DMS153 (cell line): ENCODE results near the gene PSMD3.

ENCODE experiments used
- DNase-seq: peaks from one replicate; lab custom pipeline; 2025; lab: John Stamatoyannopoulos, UW

PSMD3 gene

DNA sequence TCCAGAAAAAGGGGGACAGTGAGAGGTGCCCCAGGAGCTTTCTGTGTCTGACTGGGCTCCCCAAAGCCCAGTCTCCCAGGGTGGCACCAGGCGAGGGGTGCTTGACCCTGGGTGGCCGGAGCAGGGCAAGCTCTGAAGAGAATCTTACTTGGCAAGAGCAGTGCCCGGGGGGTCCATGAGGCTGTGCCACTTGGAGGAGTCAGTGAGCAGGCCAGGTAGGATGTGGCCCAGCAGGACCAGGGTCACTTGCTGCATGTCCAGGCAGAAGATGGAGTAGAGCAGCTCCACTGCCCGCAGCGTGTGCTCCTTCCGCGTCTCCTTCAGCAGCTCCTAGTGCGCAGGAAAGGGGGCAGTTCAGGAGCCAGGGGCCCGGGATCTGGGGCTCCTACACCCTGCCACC is 41.9 kb downstream of the PSMD3 start:
- DNase-seq, result no peak

DNA sequence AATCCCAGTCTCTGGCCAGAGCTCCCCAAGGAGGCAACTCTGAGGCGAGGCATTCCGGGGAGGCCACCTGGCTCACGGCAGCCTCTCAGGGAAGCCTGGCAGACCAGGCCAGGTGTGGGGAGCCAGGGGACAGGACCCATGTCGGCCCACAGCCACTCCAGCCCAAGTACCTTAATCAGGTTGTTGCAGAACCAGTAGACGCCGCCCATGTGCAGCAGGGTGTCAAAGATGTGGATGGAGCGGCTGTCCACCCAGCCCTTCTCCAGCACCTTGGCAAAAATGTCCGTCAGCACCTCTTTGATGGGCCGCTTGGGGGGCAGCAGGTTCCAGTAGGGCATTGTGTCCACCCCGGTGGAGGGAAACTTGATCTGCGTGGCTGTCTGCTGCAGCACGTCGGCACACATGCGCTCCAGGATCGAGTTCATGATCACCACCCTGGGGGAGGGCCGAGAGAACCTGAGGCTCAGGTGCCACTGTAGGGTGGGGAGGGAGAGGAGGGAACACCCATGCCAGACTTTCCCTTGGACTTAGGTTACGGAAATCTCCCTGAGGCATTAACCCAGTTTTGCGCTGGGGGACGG is 42.4 kb downstream of the PSMD3 start:
- DNase-seq, result peak; percentile 78

DNA sequence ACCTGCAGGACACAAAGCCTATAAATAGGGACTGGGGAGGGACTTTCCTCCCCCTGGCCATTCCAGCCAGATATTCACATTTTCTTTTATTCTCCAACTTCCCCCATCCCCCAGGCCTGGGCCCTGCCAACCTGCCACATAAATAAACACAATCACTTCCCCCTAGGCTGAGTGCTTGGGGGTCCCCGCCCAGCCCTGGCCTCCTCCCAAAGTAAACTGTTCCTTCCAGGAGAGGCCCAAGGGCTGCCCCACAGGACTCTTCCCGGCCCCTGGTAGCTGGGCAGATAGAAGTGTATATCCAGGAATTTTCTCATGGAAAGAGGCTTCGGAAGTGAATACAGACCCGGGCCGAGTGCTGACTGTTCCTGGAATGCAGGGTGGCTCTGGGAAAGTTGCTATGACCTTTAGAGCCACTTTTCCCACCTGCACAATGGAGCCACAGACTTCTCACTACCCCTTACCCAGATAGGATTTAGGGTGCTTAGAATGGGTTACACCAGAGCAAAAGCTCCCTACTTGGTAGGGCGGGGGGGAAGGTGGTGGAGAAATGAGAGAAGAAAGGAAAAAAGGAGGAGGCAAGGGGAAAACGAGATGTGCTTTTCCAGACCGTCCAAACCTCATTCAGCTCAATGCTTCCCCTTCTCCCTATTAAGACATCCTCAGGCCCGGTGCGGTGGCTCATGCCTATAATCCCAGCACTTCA is 43.1 kb downstream of the PSMD3 start:
- peak; percentile 78 for DNase-seq

DNA sequence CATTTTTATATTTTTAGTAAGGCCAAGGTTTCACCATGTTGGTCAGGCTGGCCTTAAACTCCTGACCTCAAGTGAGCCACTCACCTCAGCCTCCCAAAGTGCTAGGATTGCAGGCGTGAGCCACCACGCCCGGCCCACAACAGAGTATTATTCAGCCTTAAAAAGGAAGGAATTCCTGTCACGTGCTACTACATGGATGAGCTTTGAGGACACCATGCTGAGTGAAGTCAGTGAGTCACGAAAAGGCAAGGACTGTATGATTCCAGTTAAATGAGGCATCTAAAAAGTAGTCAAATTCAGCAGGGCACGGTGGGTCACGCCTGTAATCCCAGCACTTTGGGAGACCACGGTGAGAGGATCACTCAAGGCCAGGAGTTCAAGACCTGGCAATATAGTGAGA is 44.3 kb downstream of the PSMD3 start:
- DNase-seq, result no peak

DNA sequence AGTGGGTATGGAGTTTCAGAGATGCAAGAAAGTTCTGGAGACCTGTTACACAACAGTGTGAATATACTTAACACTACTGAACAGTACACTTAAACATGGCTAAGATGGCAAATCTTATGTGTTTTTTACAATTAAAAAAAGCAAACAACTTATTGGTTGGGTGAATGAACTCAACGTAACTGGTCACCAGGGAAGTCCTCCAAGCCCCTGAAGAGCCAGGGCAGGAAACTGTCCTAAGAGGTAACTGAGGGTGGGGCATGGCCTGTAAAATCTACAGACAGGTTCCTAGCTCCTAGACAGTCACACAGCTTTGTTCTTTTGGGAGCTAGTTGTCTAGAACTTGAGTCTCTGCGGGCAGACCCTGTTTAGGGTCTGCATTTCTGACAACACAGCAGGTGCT is 45.0 kb downstream of the PSMD3 start:
- DNase-seq, result no peak

DNA sequence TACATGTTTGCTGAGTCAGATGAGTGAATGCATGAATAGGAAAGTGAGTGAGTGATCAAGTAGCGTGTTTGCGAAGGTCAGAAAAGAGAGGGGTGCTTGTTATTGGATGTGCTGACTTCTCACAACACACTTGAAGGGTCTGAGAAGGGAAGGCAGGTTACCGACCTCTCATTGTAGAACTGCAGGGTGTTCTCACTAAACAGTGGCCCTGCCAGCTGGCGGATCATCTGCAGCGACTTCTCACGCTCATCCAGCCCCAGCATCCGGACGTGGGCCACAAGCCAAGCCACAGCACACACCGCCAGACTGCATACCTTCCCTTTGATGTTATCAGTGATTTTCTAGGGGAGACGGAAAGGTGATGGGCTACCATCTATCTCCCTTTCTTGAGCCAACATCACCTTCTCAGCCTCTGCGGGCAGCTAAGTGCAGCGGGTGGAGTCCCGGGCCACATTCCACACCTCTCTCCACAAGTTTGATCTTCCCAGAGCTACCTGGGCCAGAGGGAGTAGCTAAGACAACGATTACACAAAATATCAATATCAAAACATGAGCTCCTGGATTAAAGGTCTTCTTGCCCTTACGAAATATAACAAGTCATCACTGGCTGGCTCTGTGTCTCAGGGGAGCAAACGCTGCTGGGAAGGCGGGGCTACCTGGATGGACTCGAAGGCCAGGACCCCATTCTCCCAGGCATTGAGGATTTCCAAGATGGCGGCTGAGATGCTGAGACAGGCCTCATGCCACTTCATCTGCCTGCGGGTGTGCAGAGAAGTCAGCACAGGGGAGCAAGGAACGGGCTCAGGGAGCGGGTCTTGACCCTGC is 45.6 kb downstream of the PSMD3 start:
- DNase-seq, result peak; percentile 43

DNA sequence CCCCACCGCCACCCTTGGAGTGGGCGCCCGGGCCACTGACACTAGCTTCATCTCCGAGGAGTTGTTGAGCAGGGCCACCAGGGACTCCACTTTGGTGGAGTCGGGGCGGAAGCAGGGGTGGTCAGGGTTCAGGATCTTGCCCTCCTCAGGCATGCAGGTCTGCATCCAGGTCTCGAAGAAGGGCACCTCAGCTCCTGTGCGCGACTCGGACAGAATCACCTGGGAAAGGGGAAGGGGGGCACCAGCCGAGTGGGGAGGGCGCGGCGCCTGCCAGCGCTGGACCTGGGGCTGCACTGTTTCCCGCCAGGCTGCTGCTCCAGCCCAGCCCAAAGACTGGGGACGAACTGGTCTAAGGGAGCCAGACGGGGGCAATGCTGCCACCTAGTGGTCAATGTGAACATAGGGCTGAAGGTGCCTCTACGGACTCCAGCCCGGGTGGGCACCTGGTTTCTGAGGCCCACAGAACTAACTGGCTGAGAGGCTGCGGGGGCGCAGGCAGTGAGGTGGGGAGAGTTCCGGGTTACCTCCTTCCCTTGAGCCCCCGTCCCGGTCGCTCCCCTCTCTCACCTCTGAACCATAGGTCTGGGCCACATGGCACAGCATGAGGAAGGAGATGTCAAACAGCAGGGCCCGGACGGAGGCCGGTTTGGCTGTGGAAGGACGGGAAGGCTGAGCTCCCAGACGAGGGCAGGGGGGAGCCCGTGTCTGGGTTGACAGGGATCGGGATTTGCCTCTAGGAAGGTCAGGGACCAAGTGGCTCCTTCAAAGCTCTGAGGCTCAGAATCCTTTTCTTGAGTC is 46.4 kb downstream of the PSMD3 start:
- DNase-seq, result peak; percentile 37

DNA sequence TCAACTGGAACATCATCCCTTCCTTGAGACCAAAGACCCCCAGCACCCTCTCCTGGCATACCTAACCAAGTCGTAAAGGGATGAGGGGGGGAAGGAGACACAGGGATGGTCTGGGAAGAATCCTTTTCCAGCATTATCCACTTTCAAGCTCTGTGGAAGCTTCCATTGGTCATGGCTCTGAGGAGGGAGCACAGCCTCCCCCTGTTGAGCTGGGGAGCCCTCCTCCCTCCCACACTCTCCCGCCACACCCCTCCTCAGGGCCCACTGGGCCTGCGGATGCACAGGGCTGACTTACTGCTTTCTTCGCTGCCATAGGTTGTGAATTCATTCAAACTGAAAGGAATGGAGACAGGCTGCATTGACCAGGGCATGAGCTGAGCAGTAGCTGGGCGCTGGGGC is 47.0 kb downstream of the PSMD3 start:
- DNase-seq, result no peak

DNA sequence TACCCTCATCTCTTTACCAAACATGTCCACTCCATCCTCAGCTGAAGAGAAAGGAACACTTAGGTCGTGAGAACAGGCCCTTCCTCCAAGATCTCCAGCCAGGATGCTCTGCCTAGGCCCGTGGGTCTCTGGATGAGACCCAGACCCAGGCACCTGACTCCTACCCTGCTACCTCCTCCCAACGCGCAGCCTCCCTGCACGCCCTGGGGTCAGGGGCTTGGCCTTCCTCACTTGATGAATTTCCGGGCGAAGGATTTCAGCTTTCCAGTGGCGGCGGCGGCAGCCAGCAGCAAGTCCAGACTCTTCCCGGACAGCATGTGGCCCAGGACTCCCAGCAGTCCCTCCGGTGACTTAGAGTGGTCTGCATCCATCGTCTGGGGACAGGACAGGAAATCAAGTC is 48.0 kb downstream of the PSMD3 start:
- DNase-seq, result no peak

DNA sequence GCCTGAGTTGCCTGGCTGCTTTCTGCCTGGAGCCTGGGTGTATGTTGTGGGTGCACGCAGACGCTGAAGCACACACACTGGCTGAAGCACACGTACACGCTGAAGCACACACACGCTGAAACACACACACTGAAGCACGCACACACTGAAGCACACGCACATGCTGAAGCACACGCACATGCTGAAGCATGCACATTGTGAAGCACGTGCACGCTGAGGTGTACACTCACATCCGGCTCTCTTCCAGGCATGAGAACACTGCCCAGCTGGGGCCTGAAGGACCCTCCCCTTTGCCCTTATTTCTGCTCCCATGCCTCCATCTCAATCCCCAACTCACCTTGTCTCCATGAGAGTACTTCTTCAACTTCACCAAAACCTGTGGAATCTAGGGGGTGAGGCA is 51.1 kb downstream of the PSMD3 start:
- no peak for DNase-seq

DNA sequence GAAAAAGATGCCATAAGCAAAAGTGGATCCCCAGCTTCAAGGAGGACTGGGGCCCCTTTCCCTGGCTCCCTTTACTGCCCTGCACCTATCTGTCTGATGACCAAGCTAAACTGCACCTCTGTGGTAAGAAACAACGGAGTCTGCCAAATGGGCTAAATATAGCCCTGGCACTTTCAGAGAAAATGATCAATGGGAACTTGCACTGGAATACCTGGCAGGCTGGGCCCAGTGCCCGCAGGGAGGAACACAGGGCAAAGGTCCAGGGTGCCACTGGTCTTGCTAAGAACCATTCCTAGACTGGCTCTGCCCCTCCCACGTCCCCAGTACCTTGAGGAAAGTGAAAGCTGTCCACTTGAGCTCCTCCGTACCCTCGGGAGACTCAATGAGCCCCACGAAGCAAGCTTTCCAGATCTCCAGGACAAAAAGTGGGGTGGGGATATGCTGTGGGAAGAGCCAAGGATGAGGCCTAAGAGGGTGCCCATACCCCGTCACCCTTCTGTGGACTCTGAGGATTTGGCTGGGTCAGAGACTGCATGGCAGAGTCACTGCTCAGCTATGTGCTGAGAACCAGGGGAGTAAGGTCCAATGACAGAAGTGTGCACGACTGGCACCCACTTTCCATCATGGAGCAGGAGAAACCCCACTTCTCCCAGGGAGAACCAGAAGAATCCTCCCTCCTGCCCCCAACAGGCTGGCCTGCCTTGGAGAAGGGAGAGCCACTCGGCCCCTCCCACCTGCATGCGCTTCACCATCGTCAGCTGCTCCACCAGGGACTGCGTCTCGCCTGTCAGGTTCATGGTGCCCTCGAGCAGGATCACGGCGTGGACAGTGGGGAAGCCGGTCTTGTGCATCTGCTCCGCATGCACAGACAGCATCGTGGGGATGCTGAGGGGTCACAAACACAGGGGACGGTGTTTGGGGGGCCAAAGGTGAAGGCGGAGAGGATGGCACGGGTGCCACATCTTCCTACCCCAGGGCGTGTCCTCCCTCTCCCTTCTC is 52.0 kb downstream of the PSMD3 start:
- no peak for DNase-seq

DNA sequence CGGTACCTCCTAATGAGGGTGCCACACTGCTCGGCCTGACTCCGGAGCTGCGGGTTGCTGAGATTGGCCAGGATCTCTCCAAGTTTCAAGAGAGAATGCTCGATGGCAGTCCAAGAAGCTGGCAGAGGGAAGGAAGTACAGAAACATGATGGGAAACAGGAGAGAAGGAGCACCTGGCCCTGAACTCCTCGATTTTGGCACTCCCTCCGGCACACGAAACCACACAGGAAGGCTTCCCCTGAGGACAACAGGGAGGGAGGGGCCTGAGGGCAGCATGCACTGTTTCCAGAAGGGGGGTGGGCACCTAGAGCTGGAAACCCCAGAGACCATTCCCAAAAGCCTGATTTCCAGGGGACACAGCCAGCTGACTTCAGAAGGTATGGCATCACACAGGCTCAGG is 52.7 kb downstream of the PSMD3 start:
- DNase-seq, result no peak

DNA sequence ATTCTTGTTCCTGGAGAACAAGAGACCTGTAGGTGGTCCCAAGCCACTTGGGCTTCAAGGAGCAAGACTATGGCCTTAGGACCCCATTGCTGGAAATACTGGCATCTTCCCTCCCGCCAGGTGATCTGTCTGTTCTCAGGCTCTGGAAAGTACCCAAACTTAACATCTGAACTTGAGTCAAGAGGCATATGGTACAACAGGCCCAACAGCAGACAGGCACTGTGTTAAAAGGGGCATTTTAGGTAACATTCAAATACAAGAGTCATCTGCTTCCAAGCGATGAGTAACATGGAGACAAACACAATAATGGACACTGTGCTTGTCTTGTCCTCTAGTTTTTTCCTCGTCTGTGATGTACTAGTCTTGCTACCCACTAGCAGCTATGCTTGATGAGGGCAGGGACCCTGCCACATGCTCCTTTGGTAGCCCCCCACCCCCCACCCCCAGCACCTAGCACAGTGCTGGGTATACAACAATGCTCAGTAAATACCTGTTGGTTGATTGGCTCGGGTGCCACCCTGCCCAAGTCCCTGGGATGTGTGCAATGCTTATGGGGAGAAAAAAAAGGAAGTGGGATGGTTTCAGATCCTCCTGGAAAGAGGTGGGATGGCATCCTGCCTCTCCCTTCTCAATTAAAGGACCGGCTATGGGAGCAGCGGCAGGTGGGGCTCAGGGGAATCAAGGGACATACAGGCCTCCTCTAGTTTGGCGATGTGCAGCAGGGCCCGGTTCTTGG is 54.0 kb downstream of the PSMD3 start:
- no peak for DNase-seq

DNA sequence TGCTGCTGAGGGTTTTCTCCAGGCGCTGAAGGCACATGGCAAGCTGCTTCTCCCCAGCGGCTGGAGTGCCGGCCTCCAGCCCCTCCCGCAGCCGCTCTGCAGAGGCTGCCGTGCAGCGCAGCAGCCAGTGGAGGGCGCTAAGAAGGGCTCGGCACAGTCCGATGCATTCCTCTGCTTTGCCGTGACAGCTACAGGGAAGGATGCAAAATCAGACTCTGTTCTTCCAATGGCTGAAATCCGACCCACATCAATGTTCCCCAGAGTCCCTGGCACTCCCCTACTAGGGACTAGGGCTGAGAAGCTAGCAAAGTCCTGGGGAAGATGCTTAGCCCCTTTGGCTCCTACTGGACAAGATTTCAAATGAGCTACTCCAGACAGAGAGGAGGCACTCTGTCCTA is 54.6 kb downstream of the PSMD3 start:
- no peak for DNase-seq

DNA sequence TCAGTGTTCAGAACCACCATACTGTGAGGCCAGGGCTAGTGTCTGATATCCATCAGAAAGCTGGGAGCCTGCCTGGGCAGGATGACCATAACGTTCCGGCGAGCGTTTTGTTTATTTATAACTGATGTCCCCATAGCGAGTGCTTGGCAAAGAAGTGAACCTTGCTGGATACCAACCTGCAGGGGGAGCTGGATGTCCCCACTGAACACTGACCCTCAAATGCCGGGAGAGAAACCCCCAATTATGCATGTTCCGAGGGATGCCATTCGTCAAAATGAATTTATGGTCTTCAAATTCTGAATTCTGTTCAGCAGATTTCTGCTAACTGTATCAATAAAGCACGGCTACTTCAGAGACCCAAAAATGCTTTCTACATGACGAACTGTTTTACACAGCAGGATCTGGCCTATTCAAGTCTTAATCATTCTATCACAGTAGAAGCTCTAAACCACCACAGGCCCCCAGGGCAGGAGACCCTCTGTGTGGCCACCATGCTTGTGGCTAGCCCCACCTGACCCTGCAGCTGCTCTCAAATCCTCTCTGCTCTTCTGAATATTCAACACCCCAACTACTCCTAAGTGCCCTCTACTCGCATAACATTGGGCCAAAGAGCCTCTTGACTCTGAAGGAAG is 58.4 kb downstream of the PSMD3 start:
- DNase-seq, result no peak

DNA sequence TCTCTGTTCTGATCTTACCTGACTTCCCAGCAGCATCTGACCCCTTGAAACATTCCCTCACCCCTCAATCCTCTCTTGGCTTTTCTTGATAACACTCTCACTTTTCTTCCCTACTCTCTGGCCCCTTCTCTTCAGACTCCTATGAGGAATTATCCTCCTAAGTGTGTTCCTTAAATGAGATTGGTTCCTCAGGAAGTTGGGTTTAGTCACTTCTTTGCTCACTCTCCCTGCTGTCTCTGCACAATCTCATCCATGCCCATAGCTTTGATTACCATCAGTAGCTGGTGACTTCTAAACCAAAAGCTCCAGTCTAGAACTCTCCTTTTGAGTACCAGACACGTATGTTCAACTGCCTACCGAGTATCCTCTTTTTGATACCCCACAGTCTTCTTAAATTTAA is 60.6 kb downstream of the PSMD3 start:
- DNase-seq, result no peak
